ENCODE results near the gene GRPR.

Gene GRPR

GRCh38 chrX:16199343-16199742, 76.0 kb downstream of the GRPR start:
- Histone ChIP-seq H2AFZ (ENCODE audit: low read depth, low read length) (no peak overlapping the region), H3K18ac (ENCODE audit: low read depth in 1 of 2, low read length in 2 of 2) (no peak overlapping the region), H3K36me3 (ENCODE audit: control insufficient read depth in 1 of 2, insufficient read depth in 2 of 2, low read depth in 1 of 2, low read length in 2 of 2) (no peaks in the 10 kb centered on the region), H3K9me3 (ENCODE audit: control insufficient read depth, low read length) (no peaks in the 10 kb centered on the region), H3K27ac (ENCODE audit: low read length, poor library complexity, severe bottlenecking) (no peak overlapping the region), H3K4ac (ENCODE audit: low read depth in 1 of 2, low read length in 2 of 2) (no peak overlapping the region), H3K9ac (ENCODE audit: low read length) (no peak overlapping the region), H3K4me3 (ENCODE audit: insufficient read depth in 1 of 2, low read depth in 1 of 2, low read length in 2 of 2) (no peak overlapping the region), H2AK5ac (ENCODE audit: low read length, severe bottlenecking) (no peak overlapping the region), H3K27me3 (ENCODE audit: control insufficient read depth in 1 of 2, insufficient read depth in 1 of 2, low read length in 2 of 2) (no peaks in the 10 kb centered on the region), H3K23ac (ENCODE audit: low read length in 2 of 2) (no peak overlapping the region), H4K91ac (ENCODE audit: low read length) (no peak overlapping the region), H4K8ac (ENCODE audit: low read length) (no peak overlapping the region), H3K79me1 (replicated peaks; ENCODE audit: low read length, poor library complexity, severe bottlenecking) (no peaks in the 10 kb centered on the region), H2BK120ac (ENCODE audit: low read depth, low read length) (no peak overlapping the region), H2BK5ac (ENCODE audit: low read depth, low read length, poor library complexity, severe bottlenecking) (no peak overlapping the region), H2BK12ac (ENCODE audit: low read length in 2 of 2) (no peak overlapping the region), H3K4me2 (ENCODE audit: low read length, poor library complexity, severe bottlenecking) (no peak overlapping the region), H3K4me1 (ENCODE audit: control insufficient read depth, insufficient read depth, low read depth, low read length) (no peaks in the 10 kb centered on the region), H2BK15ac (ENCODE audit: low read depth, poor library complexity, severe bottlenecking) (no peak overlapping the region), H3K14ac (ENCODE audit: low read length in 2 of 2) (no peak overlapping the region)
- no peak for DNase-seq
- 95% methylated on average over 1 of the region's 1 CpG for whole genome bisulfite sequencing

- Histone ChIP-seq H2AK5ac (ENCODE audit: low read length, severe bottlenecking) (no peak overlapping the region), H3K4ac (ENCODE audit: low read depth in 1 of 2, low read length in 2 of 2) (no peak overlapping the region), H3K4me3 (ENCODE audit: insufficient read depth in 1 of 2, low read depth in 1 of 2, low read length in 2 of 2) (no peak overlapping the region), H3K9ac (ENCODE audit: low read length) (no peak overlapping the region), H3K79me1 (replicated peaks; ENCODE audit: low read length, poor library complexity, severe bottlenecking) (no peaks in the 10 kb centered on the region), H2BK15ac (ENCODE audit: low read depth, poor library complexity, severe bottlenecking) (no peak overlapping the region), H3K14ac (ENCODE audit: low read length in 2 of 2) (no peak overlapping the region), H4K8ac (ENCODE audit: low read length) (no peak overlapping the region), H3K4me2 (ENCODE audit: low read length, poor library complexity, severe bottlenecking) (no peak overlapping the region), H2BK120ac (ENCODE audit: low read depth, low read length) (no peak overlapping the region), H4K91ac (ENCODE audit: low read length) (no peak overlapping the region), H3K18ac (ENCODE audit: low read depth in 1 of 2, low read length in 2 of 2) (no peak overlapping the region), H2BK12ac (ENCODE audit: low read length in 2 of 2) (no peak overlapping the region), H3K4me1 (ENCODE audit: control insufficient read depth, insufficient read depth, low read depth, low read length) (no peaks in the 10 kb centered on the region), H3K27ac (ENCODE audit: low read length, poor library complexity, severe bottlenecking) (no peak overlapping the region), H3K27me3 (ENCODE audit: control insufficient read depth in 1 of 2, insufficient read depth in 1 of 2, low read length in 2 of 2) (no peaks in the 10 kb centered on the region), H2AFZ (ENCODE audit: low read depth, low read length) (no peak overlapping the region), H3K36me3 (ENCODE audit: control insufficient read depth in 1 of 2, insufficient read depth in 2 of 2, low read depth in 1 of 2, low read length in 2 of 2) (no peaks in the 10 kb centered on the region), H3K9me3 (ENCODE audit: control insufficient read depth, low read length) (no peaks in the 10 kb centered on the region), H2BK5ac (ENCODE audit: low read depth, low read length, poor library complexity, severe bottlenecking) (no peak overlapping the region), H3K23ac (ENCODE audit: low read length in 2 of 2) (no peak overlapping the region)
- no peak for DNase-seq
- WGBS: 100% methylated on average over 1 of the region's 4 CpGs
Measured at GRCh38 chrX:16202943-16203342, 79.6 kb downstream of the GRPR start.
